ENCODE data around the gene PTPRJ.

Gene PTPRJ

GRCh38 chr11:48074425-48075181 lies 94.2 kb downstream of the PTPRJ start:
- no peak for DNase-seq

GRCh38 chr11:48075637-48076036 lies 95.3 kb downstream of the PTPRJ start:
- no peak for DNase-seq

- no peak for DNase-seq
Observed at GRCh38 chr11:48077251-48077650, 96.9 kb downstream of the PTPRJ start.

- no peak for DNase-seq
Observed at GRCh38 chr11:48078689-48079088, 98.3 kb downstream of the PTPRJ start.

GRCh38 chr11:48079596-48079995 lies 99.2 kb downstream of the PTPRJ start:
- no peak for DNase-seq

GRCh38 chr11:48080301-48080861 lies 100.0 kb downstream of the PTPRJ start:
- no peak for DNase-seq

GRCh38 chr11:48081151-48082010 lies 101.0 kb downstream of the PTPRJ start:
- DNase-seq = no peak

GRCh38 chr11:48082771-48083170 lies 102.4 kb downstream of the PTPRJ start:
- DNase-seq = no peak

GRCh38 chr11:48083421-48083820 lies 103.1 kb downstream of the PTPRJ start:
- DNase-seq = no peak

- DNase-seq = no peak
Observed at GRCh38 chr11:48085688-48086087, 105.3 kb downstream of the PTPRJ start.

GRCh38 chr11:48087422-48087821 lies 107.1 kb downstream of the PTPRJ start:
- no peak for DNase-seq

- DNase-seq = peak; percentile 37
Observed at GRCh38 chr11:48087974-48088681, 107.8 kb downstream of the PTPRJ start.

GRCh38 chr11:48088682-48089050 lies 108.3 kb downstream of the PTPRJ start:
- peak; percentile 74 for DNase-seq

- no peak for DNase-seq
Observed at GRCh38 chr11:48090174-48090573, 109.8 kb downstream of the PTPRJ start.

GRCh38 chr11:48091426-48092102 lies 111.2 kb downstream of the PTPRJ start:
- no peak for DNase-seq

GRCh38 chr11:48093323-48093722 lies 113.0 kb downstream of the PTPRJ start:
- peak; percentile 41 for DNase-seq

GRCh38 chr11:48093795-48094642 lies 113.7 kb downstream of the PTPRJ start:
- peak; percentile 84 for DNase-seq

GRCh38 chr11:48094643-48095339 lies 114.4 kb downstream of the PTPRJ start:
- no peak for DNase-seq

- no peak for DNase-seq
Observed at GRCh38 chr11:48095779-48096470, 115.6 kb downstream of the PTPRJ start.
